ENCODE data around the gene ELF5. TPM values are rescaled to one million over a fixed set of nuclear protein-coding genes. Genes with fewer than 3 reads are reported as not detected.

The ELF5 gene
- total RNA-seq, 4 donors from 2014 or later: not detected

DNA sequence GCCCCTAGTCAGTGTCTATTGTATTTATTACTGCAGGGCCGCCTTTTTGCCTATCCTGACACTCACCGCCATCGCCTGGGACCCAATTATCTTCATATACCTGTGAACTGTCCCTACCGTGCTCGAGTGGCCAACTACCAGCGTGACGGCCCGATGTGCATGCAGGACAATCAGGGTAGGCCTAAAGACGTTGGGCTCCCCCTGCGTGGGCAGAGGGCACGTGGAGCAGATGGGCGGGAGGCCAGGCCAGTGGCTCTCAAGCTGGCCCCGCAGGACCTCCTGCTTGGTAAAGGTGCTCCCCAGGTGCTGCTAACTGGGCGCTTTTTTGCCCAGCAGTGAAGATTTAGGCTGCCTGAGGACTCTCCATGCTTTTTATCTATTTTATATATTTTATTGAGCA is 52.4 kb downstream of the ELF5 start:
- TF ChIP-seq CTCF (IDR thresholded peaks at IDR 0.05): no peak
- no peak for TF ChIP-seq EP300 (IDR thresholded peaks at IDR 0.05)
- no peak for TF ChIP-seq POLR2A (IDR thresholded peaks at IDR 0.05; ENCODE audit: low read depth)
- TF ChIP-seq POLR2AphosphoS5 (IDR thresholded peaks at IDR 0.05): no peak
- Histone ChIP-seq H3K4me3 (no peak overlapping the region), H3K27me3 (no peaks in the 10 kb centered on the region), H3K27ac (replicated peaks in 1 of 4) (no peak overlapping the region), H3K9me3 (peaks cover 0 to 6% (median 0%) of the 10 kb centered on the region in 4 donors), H3K36me3 (peaks cover 71 to 100% (median 88%) of the 10 kb centered on the region in 4 donors), H3K4me1 (no peaks in the 10 kb centered on the region)
- WGBS: 88% methylated on average over 13 of the region's 14 CpGs
- intact Hi-C loops (cut with DNase I): no loop called here
- DNase-seq (ENCODE audit: extremely low spot score): no peak

GRCh38 chr11:34460278-34460677 is 53.3 kb downstream of the ELF5 start:
- no peak for DNase-seq (ENCODE audit: extremely low spot score)
- Histone ChIP-seq H3K27me3 (no peaks in the 10 kb centered on the region), H3K27ac (replicated peaks in 1 of 4) (no peak overlapping the region), H3K9me3 (no peaks in the 10 kb centered on the region), H3K4me1 (no peaks in the 10 kb centered on the region), H3K36me3 (peaks cover 71 to 100% (median 85%) of the 10 kb centered on the region in 4 donors), H3K4me3 (no peak overlapping the region)
- intact Hi-C loops (cut with DNase I): no loop called here
- no peak for TF ChIP-seq CTCF (IDR thresholded peaks at IDR 0.05)
- no peak for TF ChIP-seq POLR2AphosphoS5 (IDR thresholded peaks at IDR 0.05)
- TF ChIP-seq POLR2A (IDR thresholded peaks at IDR 0.05; ENCODE audit: low read depth): no peak
- TF ChIP-seq EP300 (IDR thresholded peaks at IDR 0.05): no peak
- WGBS: 87% methylated on average over 4 of the region's 4 CpGs

- 98% methylated on average over 3 of the region's 3 CpGs for WGBS
- peaks cover 70 to 100% (median 84%) of the 10 kb centered on the region in 4 donors for H3K36me3 ChIP-seq
- no peaks in the 10 kb centered on the region for H3K9me3 ChIP-seq
- no peaks in the 10 kb centered on the region for H3K4me1 ChIP-seq
- H3K27ac ChIP-seq (replicated peaks in 1 of 4): no peak overlapping the region
- H3K4me3 ChIP-seq: no peak overlapping the region
- TF ChIP-seq POLR2A (IDR thresholded peaks at IDR 0.05; ENCODE audit: low read depth): no peak
- TF ChIP-seq POLR2AphosphoS5 (IDR thresholded peaks at IDR 0.05): no peak
- no peak for TF ChIP-seq EP300 (IDR thresholded peaks at IDR 0.05)
- TF ChIP-seq CTCF (IDR thresholded peaks at IDR 0.05): no peak
- H3K27me3 ChIP-seq: no peaks in the 10 kb centered on the region
- intact Hi-C loops (cut with DNase I): no loop called here
- no peak for DNase-seq (ENCODE audit: extremely low spot score)
Measured at GRCh38 chr11:34459507-34460162, 54.0 kb downstream of the ELF5 start.

DNA sequence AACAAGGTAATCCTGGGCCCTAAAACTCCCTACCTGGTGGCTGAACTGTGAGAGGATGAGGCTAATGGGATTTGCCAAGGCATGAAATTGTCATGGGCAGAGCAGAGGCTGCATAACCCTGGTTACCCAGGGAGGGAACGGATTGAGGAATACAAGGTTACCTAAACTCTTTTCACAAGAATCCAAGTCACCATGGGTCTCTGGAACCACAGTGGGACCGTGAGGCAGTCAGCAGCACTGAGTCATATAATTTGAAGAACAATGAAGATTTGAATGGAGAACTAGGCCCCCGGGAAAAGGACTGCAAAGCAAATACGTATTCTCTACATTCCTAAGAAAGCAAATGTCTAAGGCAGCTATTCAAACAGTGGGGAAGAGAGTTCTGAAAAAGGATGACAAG is 55.1 kb downstream of the ELF5 start:
- Histone ChIP-seq H3K4me1 (no peaks in the 10 kb centered on the region), H3K27me3 (no peaks in the 10 kb centered on the region), H3K4me3 (no peak overlapping the region), H3K27ac (replicated peaks in 1 of 4) (no peak overlapping the region), H3K9me3 (no peaks in the 10 kb centered on the region), H3K36me3 (peaks cover 70 to 100% (median 83%) of the 10 kb centered on the region in 4 donors)
- DNase-seq (ENCODE audit: extremely low spot score): no peak
- intact Hi-C loops (cut with DNase I): no loop called here
- TF ChIP-seq POLR2A (IDR thresholded peaks at IDR 0.05; ENCODE audit: low read depth): no peak
- TF ChIP-seq CTCF (IDR thresholded peaks at IDR 0.05): no peak
- TF ChIP-seq EP300 (IDR thresholded peaks at IDR 0.05): no peak
- no peak for TF ChIP-seq POLR2AphosphoS5 (IDR thresholded peaks at IDR 0.05)
- 84% methylated on average over 4 of the region's 4 CpGs for WGBS

DNA sequence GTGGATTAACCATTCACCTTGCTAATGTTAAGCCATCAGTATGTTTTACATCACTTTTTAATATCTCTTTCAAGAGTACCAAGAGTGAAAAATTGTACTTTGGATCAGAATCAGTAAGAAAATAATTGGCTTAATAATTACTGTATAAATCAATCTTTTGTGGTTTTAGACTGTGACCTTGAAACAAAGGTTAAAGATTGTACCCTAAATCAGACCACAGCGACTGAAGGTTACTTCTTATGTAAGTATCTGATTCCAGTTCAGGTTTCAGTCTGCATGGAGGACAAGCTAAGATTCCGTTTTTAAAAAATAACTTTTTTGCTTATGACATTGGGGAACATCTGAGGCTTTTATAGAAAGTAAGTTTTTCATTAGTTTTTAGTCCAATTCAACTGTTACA is 56.0 kb downstream of the ELF5 start:
- H3K27ac ChIP-seq (replicated peaks in 1 of 4): no peak overlapping the region
- H3K4me1 ChIP-seq: no peaks in the 10 kb centered on the region
- DNase-seq (ENCODE audit: extremely low spot score): no peak
- intact Hi-C loops (cut with DNase I): no loop called here
- H3K4me3 ChIP-seq: no peak overlapping the region
- no peaks in the 10 kb centered on the region for H3K27me3 ChIP-seq
- TF ChIP-seq EP300 (IDR thresholded peaks at IDR 0.05) (no peak), POLR2A (IDR thresholded peaks at IDR 0.05; ENCODE audit: low read depth) (no peak), POLR2AphosphoS5 (IDR thresholded peaks at IDR 0.05) (no peak), CTCF (IDR thresholded peaks at IDR 0.05) (no peak)
- 100% methylated on average over 2 of the region's 2 CpGs for WGBS
- peaks cover 65 to 100% (median 84%) of the 10 kb centered on the region in 4 donors for H3K36me3 ChIP-seq
- H3K9me3 ChIP-seq: no peaks in the 10 kb centered on the region
